MV-4-11 (cell line): ENCODE results near the gene SPP2.
A peak's percentile ranks its signal among the peaks of the same experiment; 100 is the strongest.

Experiments
- DNase-seq: peaks from one replicate; lab custom pipeline; 2025; lab: John Stamatoyannopoulos, UW

SPP2 gene

DNA sequence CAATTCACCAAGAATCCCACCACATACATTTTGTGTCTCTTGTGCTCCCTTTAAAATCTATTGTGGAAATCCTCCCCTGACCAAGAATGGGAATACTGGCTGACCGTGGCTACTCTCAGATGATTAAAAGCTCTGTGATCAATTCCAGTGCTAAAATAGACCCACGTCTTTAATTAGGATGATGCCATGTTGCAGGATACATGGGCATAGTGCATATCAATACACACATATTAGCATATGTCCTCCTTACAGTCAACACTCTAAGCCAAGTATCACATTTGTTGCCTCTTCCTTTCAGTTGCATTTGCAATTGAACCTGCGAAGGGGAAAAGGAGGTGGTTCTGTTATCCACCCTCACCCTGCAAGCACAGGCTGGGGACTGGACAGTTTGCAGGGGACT, 41.8 kb downstream of the SPP2 start:
- no peak for DNase-seq

DNA sequence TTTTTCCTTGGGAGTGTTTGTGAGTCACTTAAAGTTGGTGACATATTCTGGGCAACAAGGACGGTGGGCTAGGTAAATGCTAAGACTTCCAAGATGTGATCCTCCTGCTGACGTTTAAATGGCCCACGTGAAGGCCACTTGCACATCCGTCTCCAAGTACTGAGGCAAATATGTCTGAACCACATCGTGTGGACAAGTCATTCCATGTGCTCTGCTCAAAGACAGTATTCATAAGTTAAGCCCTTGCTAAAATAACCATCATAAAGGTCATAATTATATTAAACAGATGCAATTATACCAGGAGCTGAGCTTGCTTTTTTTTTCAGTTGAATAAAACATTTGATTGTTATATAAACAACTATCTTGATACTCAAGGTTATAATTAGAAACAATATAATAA, 44.8 kb downstream of the SPP2 start:
- DNase-seq = no peak

DNA sequence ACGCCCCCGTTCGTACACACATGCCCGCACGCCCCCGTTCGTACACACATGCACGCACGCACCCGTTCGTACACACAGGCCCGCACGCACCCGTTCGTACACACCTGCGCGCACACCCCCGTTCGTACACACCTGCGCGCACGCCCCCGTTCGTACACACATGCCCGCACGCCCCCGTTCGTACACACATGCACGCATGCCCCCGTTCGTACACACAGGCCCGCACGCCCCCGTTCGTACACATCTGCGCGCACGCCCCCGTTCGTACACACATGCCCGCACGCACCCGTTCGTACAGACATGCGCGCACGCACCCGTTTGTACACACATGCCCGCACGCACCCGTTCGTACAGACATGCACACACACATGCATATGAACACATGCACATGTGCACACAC, 45.7 kb downstream of the SPP2 start:
- DNase-seq = no peak

DNA sequence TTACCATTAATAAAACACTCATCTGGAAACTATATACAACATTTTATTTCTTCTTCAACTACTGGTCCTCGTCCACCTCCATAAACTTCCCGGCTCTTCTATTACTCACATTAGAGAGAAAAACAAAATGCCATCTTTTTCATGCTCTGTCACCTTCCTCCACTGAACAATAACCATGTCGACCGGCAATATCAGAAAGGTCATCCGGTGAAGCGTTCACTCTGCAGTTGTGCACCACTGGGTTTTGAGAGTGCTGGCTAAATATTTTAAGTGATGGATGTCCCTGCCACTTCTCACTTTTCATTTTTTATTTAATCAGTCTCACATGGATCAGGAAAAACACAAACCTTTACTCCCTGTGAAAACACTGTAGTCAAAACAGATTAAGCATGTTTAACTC, 48.2 kb downstream of the SPP2 start:
- no peak for DNase-seq

DNA sequence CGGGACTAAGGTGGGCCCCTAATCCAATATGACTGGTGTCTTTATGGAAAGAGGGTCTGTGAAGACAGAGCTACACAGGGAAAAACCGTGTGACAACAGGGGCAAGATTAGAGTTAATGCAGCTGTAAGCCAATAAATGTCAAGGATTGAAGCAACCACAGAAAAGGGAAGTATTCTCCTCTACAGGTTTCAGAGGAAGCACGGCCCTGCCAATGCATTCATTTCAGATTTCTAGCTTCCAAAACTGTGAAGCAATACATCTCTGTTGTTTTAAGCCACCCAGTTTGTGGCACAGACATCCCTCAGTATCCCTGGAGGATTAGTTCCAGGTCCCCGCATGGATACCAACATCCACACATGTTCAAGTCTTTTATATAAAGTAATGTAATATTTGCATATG, 48.8 kb downstream of the SPP2 start:
- DNase-seq = peak; percentile 85

DNA sequence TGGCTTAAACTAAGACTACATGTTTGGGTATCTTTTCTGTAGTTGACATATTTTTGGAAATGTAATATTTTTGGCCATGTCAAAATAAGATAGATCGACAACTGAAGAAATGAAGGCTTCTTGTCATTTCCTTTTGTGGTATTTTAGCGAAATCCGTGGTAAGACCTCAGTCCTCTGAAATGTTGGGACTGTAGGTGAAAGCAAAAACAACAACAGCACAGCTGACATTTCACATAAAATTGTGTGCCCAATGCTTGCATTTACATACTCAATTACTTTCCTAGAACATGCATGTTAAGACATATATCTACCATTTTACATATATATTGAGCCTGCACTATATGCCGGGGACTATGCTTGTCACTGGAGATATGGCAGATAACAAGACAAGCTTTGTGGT, 50.2 kb downstream of the SPP2 start:
- DNase-seq = peak; percentile 16

DNA sequence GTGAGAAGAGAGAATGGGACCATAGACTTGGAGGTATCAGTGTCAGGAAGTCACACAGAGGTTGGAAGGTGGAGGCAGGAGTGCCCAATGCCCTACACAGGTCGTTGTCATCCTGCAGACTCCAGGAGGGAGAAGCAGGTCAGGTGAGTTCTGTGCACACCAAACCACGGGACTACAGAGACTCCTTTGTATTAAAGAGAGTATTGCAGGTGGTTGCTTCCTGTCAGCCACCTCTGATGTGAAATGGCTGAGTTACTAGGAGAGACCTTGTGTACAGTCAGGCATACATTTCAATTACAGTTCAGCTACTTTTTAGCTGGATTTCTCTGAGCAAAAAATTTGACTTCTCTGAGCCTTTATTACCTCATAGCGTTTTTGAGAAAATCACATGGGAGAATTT, 51.6 kb downstream of the SPP2 start:
- no peak for DNase-seq

DNA sequence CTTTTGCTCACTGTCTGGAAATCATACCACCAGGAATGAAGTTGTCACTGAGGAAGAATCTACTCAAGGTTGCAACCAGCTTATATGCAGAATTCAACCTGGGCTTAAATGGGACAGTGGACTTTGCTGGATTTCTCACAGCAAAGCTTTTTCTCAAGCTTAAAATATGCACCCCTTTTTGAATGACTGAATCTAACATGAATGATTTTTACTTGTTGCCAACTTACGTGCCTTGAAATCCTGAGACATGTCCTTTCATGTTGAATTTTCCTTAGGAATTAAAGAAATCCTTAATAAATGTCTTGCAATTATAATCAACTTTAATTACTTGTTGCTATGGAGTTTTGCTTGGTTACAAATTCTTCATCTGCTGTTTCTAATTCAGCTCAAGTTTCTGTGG, 57.4 kb downstream of the SPP2 start:
- DNase-seq = no peak

DNA sequence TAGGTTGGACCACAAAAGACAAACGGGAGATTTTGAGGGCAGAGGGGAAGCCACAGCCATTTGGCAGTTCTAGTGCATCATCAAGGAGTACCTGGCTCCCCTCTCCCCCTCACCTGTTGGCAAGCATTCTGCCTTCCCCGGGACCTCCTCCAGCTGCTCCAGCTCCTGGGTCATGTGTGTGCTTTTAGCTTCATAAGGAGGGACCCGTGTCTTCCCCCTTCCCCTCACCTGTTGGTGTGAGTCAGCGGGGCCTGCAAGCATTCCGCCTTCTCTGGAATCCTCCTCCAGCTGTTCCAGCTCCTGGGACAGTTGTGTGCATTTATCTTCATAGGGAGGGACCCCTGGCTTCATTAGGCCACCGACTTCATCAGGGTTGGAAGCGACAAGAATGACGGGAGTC, 58.8 kb downstream of the SPP2 start:
- DNase-seq = no peak

DNA sequence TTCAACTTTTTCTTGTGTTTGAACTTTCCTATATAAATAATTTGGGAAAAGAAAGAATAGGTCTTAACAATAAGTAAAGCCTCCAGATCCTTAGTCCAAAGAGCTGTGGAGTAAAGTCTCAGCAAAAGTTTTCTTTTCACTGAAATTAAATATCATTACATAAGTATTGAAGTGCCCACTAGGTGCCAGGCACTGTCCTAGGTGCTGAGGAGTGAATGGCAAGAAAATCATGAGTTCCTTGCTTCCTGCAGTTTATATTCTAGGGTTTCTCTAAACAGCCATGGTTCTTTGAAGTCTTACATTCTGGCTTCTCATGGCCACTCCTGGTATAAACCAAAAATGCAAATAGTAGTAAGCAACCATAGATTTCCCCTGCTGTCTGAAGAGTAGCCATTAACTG, 59.7 kb downstream of the SPP2 start:
- DNase-seq = no peak

DNA sequence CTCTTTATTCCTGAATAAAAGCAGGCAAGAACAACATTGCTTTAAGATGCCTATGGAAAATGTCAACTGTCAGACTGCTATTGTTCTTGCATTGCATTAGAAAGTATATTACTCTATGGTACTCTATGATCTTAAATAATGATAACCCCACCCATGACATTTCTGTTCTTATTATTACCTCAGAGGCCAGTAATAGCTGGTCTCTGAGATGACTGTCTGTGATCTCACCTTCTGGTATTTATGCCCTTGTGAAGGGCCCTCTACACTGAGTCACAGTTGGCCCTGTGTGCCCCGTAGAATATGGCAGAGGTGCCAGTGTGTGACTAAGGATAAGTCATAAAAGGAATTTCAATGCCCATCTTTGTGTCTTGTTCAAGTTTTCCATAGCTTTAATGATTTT, 61.0 kb downstream of the SPP2 start:
- no peak for DNase-seq

DNA sequence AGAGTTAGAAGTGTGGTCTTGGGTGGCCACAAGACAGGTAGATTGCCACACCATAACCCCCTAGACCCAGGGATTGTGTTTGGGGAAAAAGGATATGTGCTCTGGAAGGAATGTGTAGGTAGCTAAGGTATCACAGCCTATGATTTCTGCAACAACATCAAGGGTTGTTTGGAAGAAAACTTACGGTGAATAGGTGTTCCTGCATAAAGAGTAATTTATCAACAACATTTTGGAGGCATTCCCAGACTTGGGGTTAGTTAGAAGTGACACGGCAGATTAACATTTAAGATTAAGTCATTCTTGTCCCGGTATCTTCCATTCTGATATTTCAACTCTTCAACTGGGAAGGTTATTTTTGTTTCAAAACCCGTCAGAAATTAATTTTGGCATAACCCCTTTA, 65.5 kb downstream of the SPP2 start:
- DNase-seq = no peak

DNA sequence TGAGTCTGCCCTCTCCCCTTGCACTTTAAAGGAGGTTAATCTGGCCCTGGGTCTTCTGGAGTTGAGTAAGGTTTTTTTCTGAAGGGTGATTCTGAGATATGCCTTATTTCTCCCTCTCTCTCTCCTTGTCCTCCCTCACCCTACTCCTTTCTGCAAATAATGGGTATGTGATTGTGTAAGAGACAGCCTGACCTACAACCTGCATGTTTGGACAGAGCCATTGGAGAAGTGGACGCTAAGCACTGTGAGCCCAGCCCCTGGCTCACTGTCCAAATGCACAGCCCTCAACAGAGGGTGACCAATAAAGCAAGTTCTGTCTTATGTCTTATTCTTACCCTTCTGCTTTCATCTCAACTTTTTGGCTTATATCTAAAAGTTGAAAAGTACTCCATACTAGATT, 71.5 kb downstream of the SPP2 start:
- DNase-seq = no peak

DNA sequence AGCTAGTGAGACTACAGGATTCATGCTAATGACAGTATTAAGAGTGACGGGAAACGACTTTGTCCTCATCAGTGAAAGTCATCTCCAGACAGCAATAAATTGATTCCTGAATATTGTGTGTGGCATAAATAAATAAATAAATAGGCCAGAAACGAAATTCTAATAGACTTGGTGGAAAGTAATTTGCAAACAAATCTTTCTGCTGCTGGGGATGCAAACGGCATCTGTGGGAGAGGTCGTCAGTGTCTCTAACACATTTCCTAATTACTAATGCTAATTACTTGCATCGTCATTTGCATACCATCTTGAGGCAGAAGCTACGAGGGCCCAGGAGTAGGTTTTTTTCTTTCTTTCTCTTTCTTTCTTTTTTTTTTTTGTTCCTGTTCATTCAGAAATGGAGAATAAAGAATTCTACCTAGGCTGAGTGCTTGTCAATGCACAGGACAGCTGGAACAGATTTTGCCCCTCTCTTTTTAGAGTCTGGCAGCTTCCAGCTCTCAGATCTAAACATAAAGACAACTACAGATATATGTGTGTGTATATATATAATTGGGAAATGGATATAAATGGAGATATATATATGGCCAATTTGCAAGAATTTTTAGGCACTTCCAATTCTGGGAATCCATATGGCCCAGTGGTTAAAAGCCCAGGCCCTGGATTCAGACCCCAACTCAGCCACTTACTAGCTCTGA, 75.1 kb downstream of the SPP2 start:
- no peak for DNase-seq

DNA sequence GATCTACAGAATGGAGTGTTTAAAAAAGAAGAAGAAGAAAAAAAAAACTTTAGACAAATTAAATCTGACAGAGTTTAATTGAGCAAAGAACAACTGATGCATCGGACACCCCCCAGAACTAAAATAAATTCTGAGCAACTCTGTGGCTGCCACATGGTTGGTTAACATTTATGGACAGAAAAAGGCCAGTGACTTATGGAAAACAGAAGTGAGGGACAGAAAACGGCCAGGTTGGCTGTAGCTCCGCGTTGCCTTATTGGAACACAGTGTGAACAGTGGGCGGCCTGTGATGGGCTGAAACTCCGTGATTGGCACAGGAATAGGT, 75.6 kb downstream of the SPP2 start:
- DNase-seq = no peak
